NCI-H2029 treated with DMSO at 0.1 percent for 48 hours (cell line): ENCODE measurements around the gene MAP3K2.
A peak's percentile ranks its signal among the peaks of the same experiment; 100 is the strongest.

Experiments used
- DNase-seq: peaks from one replicate; lab custom pipeline; 2025; lab: John Stamatoyannopoulos, UW

MAP3K2 gene

GRCh38 chr2:127406454-127406853 is 18.7 kb upstream of the MAP3K2 start:
- no peak for DNase-seq

- no peak for DNase-seq
Measured at GRCh38 chr2:127405255-127405610, 17.5 kb upstream of the MAP3K2 start.

- DNase-seq: no peak
Measured at GRCh38 chr2:127404466-127405254, 16.9 kb upstream of the MAP3K2 start.

- DNase-seq: no peak
Measured at GRCh38 chr2:127403460-127403859, 15.7 kb upstream of the MAP3K2 start.

GRCh38 chr2:127401757-127402695 is 14.3 kb upstream of the MAP3K2 start:
- DNase-seq: no peak

GRCh38 chr2:127400897-127401756 is 13.4 kb upstream of the MAP3K2 start:
- DNase-seq: no peak

GRCh38 chr2:127400533-127400896 is 12.7 kb upstream of the MAP3K2 start:
- no peak for DNase-seq

- peak; percentile 34 for DNase-seq
Measured at GRCh38 chr2:127398239-127398590, 10.4 kb upstream of the MAP3K2 start.

GRCh38 chr2:127397568-127398238 is 9.9 kb upstream of the MAP3K2 start:
- no peak for DNase-seq

- no peak for DNase-seq
Measured at GRCh38 chr2:127394492-127394891, 6.7 kb upstream of the MAP3K2 start.

GRCh38 chr2:127392828-127393578 is 5.2 kb upstream of the MAP3K2 start:
- DNase-seq: no peak

- DNase-seq: no peak
Measured at GRCh38 chr2:127392133-127392827, 4.5 kb upstream of the MAP3K2 start.

- DNase-seq: no peak
Measured at GRCh38 chr2:127389778-127390435, 2.1 kb upstream of the MAP3K2 start.

- no peak for DNase-seq
Measured at GRCh38 chr2:127388423-127389164, 819 bp upstream of the MAP3K2 start.

GRCh38 chr2:127386764-127387654 is 766 bp downstream of the MAP3K2 start:
- DNase-seq: peak; percentile 15

GRCh38 chr2:127386246-127386645 is 1.5 kb downstream of the MAP3K2 start:
- DNase-seq: no peak

GRCh38 chr2:127384529-127384928 is 3.2 kb downstream of the MAP3K2 start:
- DNase-seq: no peak

GRCh38 chr2:127382831-127383230 is 4.9 kb downstream of the MAP3K2 start:
- no peak for DNase-seq
